SU-DHL-6 (cell line): ENCODE measurements around the gene MALRD1.

ENCODE experiments used
- CTCF ChIP-seq: fragments of 200-600 bp; sonication (generic); IDR thresholded peaks from one replicate; pipeline ENCODE4 v1.5.1; 2017; ENCODE audit warnings: antibody characterized with exemption, mild to moderate bottlenecking, low read length, moderate library complexity; ENCODE audit not compliant: insufficient read depth, poor library complexity, severe bottlenecking
- EZH2phosphoT487 ChIP-seq: fragments of 200-600 bp; sonication (generic), shearing (Covaris generic); conservative IDR thresholded peaks from 2 replicates; pipeline ENCODE4 v1.6.1; 2018; ENCODE audit warnings: mild to moderate bottlenecking, antibody characterized with exemption, low read length, moderate library complexity, mixed read lengths

- no peak for TF ChIP-seq CTCF
- no peak for TF ChIP-seq EZH2phosphoT487
Observed at GRCh38 chr10:19480353-19480752, 431.8 kb downstream of the MALRD1 start.
